Mesenchymal stem cell (in vitro differentiated cells and primary cell): ENCODE measurements around the gene HOXC9.

ENCODE experiments used
- DNase-seq: peaks from one replicate; pipeline ENCODE4 v3.0.0-alpha.2; 2013
- H2AFZ ChIP-seq: one replicate; pipeline ENCODE4 v1.6.1; 2013; ENCODE audit warnings: low read depth, mild to moderate bottlenecking, control low read depth, inconsistent platforms, low read length, moderate library complexity
- H2AK5ac ChIP-seq: 2 replicates; pipeline ENCODE4 v1.6.1; 2013; ENCODE audit warnings: low read length, moderate library complexity, mild to moderate bottlenecking, inconsistent platforms; ENCODE audit not compliant: severe bottlenecking
- H2BK120ac ChIP-seq: one replicate; pipeline ENCODE4 v1.6.1; 2013; ENCODE audit warnings: low read depth, mild to moderate bottlenecking, inconsistent platforms, low read length, moderate library complexity
- H2BK12ac ChIP-seq, 2 experiments: one replicate each; pipeline ENCODE4 v1.6.1; 2013; ENCODE audit warnings: inconsistent platforms in 2 of 2, low read length in 2 of 2, mild to moderate bottlenecking in 2 of 2, moderate library complexity in 2 of 2, control low read depth in 1 of 2
- H2BK15ac ChIP-seq: one replicate; pipeline ENCODE4 v1.6.1; 2013; ENCODE audit warnings: mild to moderate bottlenecking, low read depth, inconsistent platforms; ENCODE audit not compliant: poor library complexity, severe bottlenecking
- H2BK5ac ChIP-seq: 2 replicates; pipeline ENCODE4 v1.6.1; 2013; ENCODE audit warnings: low read depth, mild to moderate bottlenecking, low read length, control low read depth, inconsistent platforms; ENCODE audit not compliant: poor library complexity, severe bottlenecking
- H3K14ac ChIP-seq, 2 experiments: one replicate each; pipeline ENCODE4 v1.6.1; 2013; ENCODE audit warnings: inconsistent platforms in 2 of 2, low read length in 2 of 2, control low read depth in 1 of 2, mild to moderate bottlenecking in 1 of 2, moderate library complexity in 1 of 2
- H3K18ac ChIP-seq, 2 experiments: one replicate each; pipeline ENCODE4 v1.6.1; 2013; ENCODE audit warnings: inconsistent platforms in 2 of 2, low read length in 2 of 2, control low read depth in 1 of 2, low read depth in 1 of 2, mild to moderate bottlenecking in 1 of 2
- H3K23ac ChIP-seq, 2 experiments: one replicate each; pipeline ENCODE4 v1.6.1; 2013; ENCODE audit warnings: inconsistent platforms in 2 of 2, low read length in 2 of 2, mild to moderate bottlenecking in 2 of 2, moderate library complexity in 2 of 2, control low read depth in 1 of 2
- H3K27ac ChIP-seq: 2 replicates; pipeline ENCODE4 v1.5.1; 2013; ENCODE audit warnings: mild to moderate bottlenecking, moderate library complexity, low read length, control low read depth, inconsistent platforms; ENCODE audit not compliant: poor library complexity, severe bottlenecking
- H3K27me3 ChIP-seq, 2 experiments: 2 replicates each; pipeline versions ENCODE4 v1.6.1 to v1.7.0; 2013; ENCODE audit warnings: low read length in 2 of 2, mild to moderate bottlenecking in 2 of 2, moderate library complexity in 2 of 2, control low read depth in 1 of 2, inconsistent platforms in 1 of 2; ENCODE audit not compliant: control insufficient read depth in 1 of 2, insufficient read depth in 1 of 2
- H3K36me3 ChIP-seq, 2 experiments: 2 replicates each; pipeline versions ENCODE4 v1.6.1 to v1.7.0; 2013; ENCODE audit warnings: low read length in 2 of 2, control low read depth in 1 of 2, inconsistent platforms in 1 of 2, low read depth in 1 of 2, mild to moderate bottlenecking in 1 of 2; ENCODE audit not compliant: insufficient read depth in 2 of 2, control insufficient read depth in 1 of 2
- H3K4ac ChIP-seq, 2 experiments: one replicate each; pipeline ENCODE4 v1.6.1; 2013; ENCODE audit warnings: inconsistent platforms in 2 of 2, low read length in 2 of 2, mild to moderate bottlenecking in 2 of 2, moderate library complexity in 2 of 2, control low read depth in 1 of 2, low read depth in 1 of 2
- H3K4me1 ChIP-seq: 2 replicates; pipeline ENCODE4 v1.6.1; 2013; ENCODE audit warnings: low read depth, low read length, control low read depth; ENCODE audit not compliant: control insufficient read depth, insufficient read depth
- H3K4me2 ChIP-seq: 2 replicates; pipeline ENCODE4 v1.6.1; 2013; ENCODE audit warnings: low read length, mild to moderate bottlenecking, inconsistent platforms; ENCODE audit not compliant: poor library complexity, severe bottlenecking
- H3K4me3 ChIP-seq, 2 experiments: 2 replicates each; pipeline versions ENCODE4 v1.5.1 to v1.7.0; 2013; ENCODE audit warnings: low read length in 2 of 2, mild to moderate bottlenecking in 2 of 2, control low read depth in 1 of 2, low read depth in 1 of 2; ENCODE audit not compliant: insufficient read depth in 1 of 2
- H3K79me1 ChIP-seq: replicated peaks from 2 replicates; pipeline ENCODE4 v1.6.1; 2013; ENCODE audit warnings: mild to moderate bottlenecking, control low read depth, low read length, inconsistent platforms; ENCODE audit not compliant: poor library complexity, severe bottlenecking
- H3K9ac ChIP-seq: 2 replicates; pipeline ENCODE4 v1.7.0; 2013; ENCODE audit warnings: mild to moderate bottlenecking, low read length, moderate library complexity
- H3K9me3 ChIP-seq: 2 replicates; pipeline ENCODE4 v1.7.0; 2013; ENCODE audit warnings: mild to moderate bottlenecking, low read length; ENCODE audit not compliant: control insufficient read depth
- H4K8ac ChIP-seq: one replicate; pipeline ENCODE4 v1.6.1; 2013; ENCODE audit warnings: inconsistent platforms, mild to moderate bottlenecking, low read length, moderate library complexity
- H4K91ac ChIP-seq: one replicate; pipeline ENCODE4 v1.6.1; 2013; ENCODE audit warnings: mild to moderate bottlenecking, low read length, inconsistent platforms
- WGBS: methylation state at CpG from one replicate; pipeline ENCODE4 v1.1.7; 2013; ENCODE audit warnings: mixed read lengths; 5-methylcytosine and 5-hydroxymethylcytosine counted together

Gene HOXC9

GRCh38 chr12:54024127-54024526 is 24.2 kb downstream of the HOXC9 start:
- Histone ChIP-seq H3K9ac (peak overlapping the region; percentile 96), H3K4me1 (peaks cover 36% of the 10 kb centered on the region), H2BK15ac (peak overlapping the region; percentile 36), H3K23ac (peak overlapping the region in 1 of 2 experiments; percentile 12), H4K91ac (peak overlapping the region; percentile 93), H2BK120ac (peak overlapping the region; percentile 44), H3K27me3 (peaks cover 0 to 3% of the 10 kb centered on the region in 2 experiments), H3K4me2 (peak overlapping the region; percentile 40), H2AK5ac (no peak overlapping the region), H3K79me1 (no peaks in the 10 kb centered on the region), H4K8ac (peak overlapping the region; percentile 89), H3K14ac (peak overlapping the region in 1 of 2 experiments; percentile 55), H2BK5ac (no peak overlapping the region), H3K36me3 (peaks cover 4% of the 10 kb centered on the region in 2 experiments), H3K9me3 (no peaks in the 10 kb centered on the region), H2AFZ (no peak overlapping the region), H3K18ac (peak overlapping the region; percentile 86), H3K27ac (peak overlapping the region; percentile 65), H2BK12ac (peak overlapping the region; percentile 51 to 61), H3K4me3 (peak overlapping the region in 1 of 2 experiments; percentile 86), H3K4ac (peak overlapping the region; percentile 88 to 92)
- 6% methylated on average over 16 of the region's 17 CpGs for WGBS
- DNase-seq, result peak; percentile 55

GRCh38 chr12:54024581-54025305 is 24.8 kb downstream of the HOXC9 start:
- no peaks in the 10 kb centered on the region for H3K9me3 ChIP-seq
- H3K9ac ChIP-seq, result peak overlapping the region; percentile 96
- H4K8ac ChIP-seq, result peak overlapping the region; percentile 70
- peak overlapping the region in 1 of 2 experiments; percentile 51 for H2BK12ac ChIP-seq
- peaks cover 0 to 3% of the 10 kb centered on the region in 2 experiments for H3K27me3 ChIP-seq
- H3K36me3 ChIP-seq, result peaks cover 4% of the 10 kb centered on the region in 2 experiments
- peak overlapping the region; percentile 65 for H3K27ac ChIP-seq
- peak overlapping the region; percentile 79 for H2AK5ac ChIP-seq
- no peak overlapping the region for H2BK5ac ChIP-seq
- H3K14ac ChIP-seq, result no peak overlapping the region
- H3K4me3 ChIP-seq, result peak overlapping the region in 1 of 2 experiments; percentile 86
- H3K4me1 ChIP-seq, result peaks cover 36% of the 10 kb centered on the region
- H4K91ac ChIP-seq, result peak overlapping the region; percentile 68
- H2BK120ac ChIP-seq, result peak overlapping the region; percentile 42
- no peak for DNase-seq
- 8% methylated on average over 1 of the region's 5 CpGs for WGBS
- H3K23ac ChIP-seq, result peak overlapping the region in 1 of 2 experiments; percentile 14
- no peak overlapping the region for H3K4ac ChIP-seq
- H3K4me2 ChIP-seq, result peak overlapping the region; percentile 40
- H3K18ac ChIP-seq, result peak overlapping the region; percentile 54 to 86
- no peak overlapping the region for H2AFZ ChIP-seq
- H2BK15ac ChIP-seq, result peak overlapping the region; percentile 60
- no peaks in the 10 kb centered on the region for H3K79me1 ChIP-seq

GRCh38 chr12:54025499-54026405 is 25.8 kb downstream of the HOXC9 start:
- Histone ChIP-seq H3K14ac (peak overlapping the region in 1 of 2 experiments; percentile 74), H3K9me3 (no peaks in the 10 kb centered on the region), H2BK5ac (peak overlapping the region; percentile 5), H3K9ac (peak overlapping the region; percentile 96), H3K18ac (peak overlapping the region; percentile 40 to 92), H3K23ac (peak overlapping the region in 1 of 2 experiments; percentile 99), H3K27me3 (peaks cover 0 to 3% of the 10 kb centered on the region in 2 experiments), H2BK15ac (peak overlapping the region; percentile 83), H2AK5ac (peak overlapping the region; percentile 98), H2AFZ (no peak overlapping the region), H4K91ac (peak overlapping the region; percentile 68), H3K27ac (peak overlapping the region; percentile 90), H3K4ac (peak overlapping the region in 1 of 2 experiments; percentile 87), H2BK120ac (peak overlapping the region; percentile 89), H3K79me1 (no peaks in the 10 kb centered on the region), H3K4me1 (peaks cover 34% of the 10 kb centered on the region), H3K4me2 (peak overlapping the region; percentile 41), H3K4me3 (peak overlapping the region in 1 of 2 experiments; percentile 86), H2BK12ac (peak overlapping the region in 1 of 2 experiments; percentile 77), H4K8ac (peak overlapping the region; percentile 95), H3K36me3 (peaks cover 7 to 10% of the 10 kb centered on the region in 2 experiments)
- 14% methylated on average over 7 of the region's 7 CpGs for WGBS
- peak; percentile 61 for DNase-seq
